Fibroblast of lung (primary cell): Measurements from ENCODE around the gene CLDN8. TPM values are rescaled to one million over a fixed set of nuclear protein-coding genes. Genes with fewer than 3 reads are reported as not detected.

Experiments
- DNase-seq, 2 donors: peaks; one replicate each; pipeline versions ENCODE4 v3.0.0 to v3.0.0-alpha.2; 2010; ENCODE audit warnings: low read depth in 2 of 2
- H2AFZ ChIP-seq: 2 replicates; pipeline ENCODE4 v1.5.1; 2012; ENCODE audit warnings: low read length, control low read depth, inconsistent platforms
- H3K27ac ChIP-seq: 2 replicates; pipeline ENCODE4 v1.5.1; 2011; ENCODE audit warnings: low read length, control low read depth; ENCODE audit not compliant: insufficient read depth
- H3K27me3 ChIP-seq: 2 replicates; pipeline ENCODE4 v1.5.1; 2011; ENCODE audit warnings: mild to moderate bottlenecking, low read length; ENCODE audit not compliant: control insufficient read depth, insufficient read depth
- H3K36me3 ChIP-seq: 2 replicates; pipeline ENCODE4 v1.5.1; 2011; ENCODE audit warnings: low read length; ENCODE audit not compliant: control insufficient read depth, insufficient read depth
- H3K4me1 ChIP-seq: 2 replicates; pipeline ENCODE4 v1.5.1; 2011; ENCODE audit warnings: low read length; ENCODE audit not compliant: control insufficient read depth, insufficient read depth; ENCODE audit errors: extremely low read depth
- H3K4me2 ChIP-seq: 2 replicates; pipeline ENCODE4 v1.5.1; 2011; ENCODE audit warnings: low read length, control low read depth; ENCODE audit not compliant: insufficient read depth; ENCODE audit errors: extremely low read depth
- H3K4me3 ChIP-seq, 4 experiments: fragments of 200-600 bp in 1 of 4; sonication (generic) in 1 of 4; replicated peaks in 1 of 4; 2 replicates each; pipeline ENCODE4 v1.5.1; 2011 to 2016; ENCODE audit warnings: low read length in 4 of 4, low read depth in 3 of 4, mild to moderate bottlenecking in 3 of 4, control low read depth in 2 of 4, inconsistent platforms in 1 of 4, mixed read lengths in 1 of 4; ENCODE audit not compliant: insufficient read depth in 1 of 4; ENCODE audit errors: control extremely low read depth in 1 of 4
- H3K79me2 ChIP-seq: 2 replicates; pipeline ENCODE4 v1.5.1; 2012; ENCODE audit warnings: mild to moderate bottlenecking, low read length, inconsistent platforms; ENCODE audit not compliant: control insufficient read depth, insufficient read depth
- H3K9ac ChIP-seq: 2 replicates; pipeline ENCODE4 v1.5.1; 2011; ENCODE audit warnings: mild to moderate bottlenecking, low read length, control low read depth; ENCODE audit not compliant: insufficient read depth
- H3K9me3 ChIP-seq: 2 replicates; pipeline ENCODE4 v1.5.1; 2012; ENCODE audit warnings: low read depth, low read length; ENCODE audit not compliant: control insufficient read depth, insufficient read depth
- H4K20me1 ChIP-seq: 2 replicates; pipeline ENCODE4 v1.5.1; 2011; ENCODE audit warnings: low read length; ENCODE audit not compliant: control insufficient read depth, insufficient read depth; ENCODE audit errors: extremely low read depth
- CTCF ChIP-seq, 2 donors: IDR thresholded peaks in 1 of 2; conservative IDR thresholded peaks in 1 of 2; 1 replicate in 1 of 2; 2 replicates in 1 of 2; pipeline ENCODE4 v1.5.1; 2011 to 2012; ENCODE audit warnings: low read length in 2 of 2, control low read depth in 1 of 2, inconsistent platforms in 1 of 2, low read depth in 1 of 2, mild to moderate bottlenecking in 1 of 2
- EZH2 ChIP-seq: IDR thresholded peaks from 2 replicates; pipeline ENCODE4 v1.5.1; 2012; ENCODE audit warnings: low read length, control low read depth, mild to moderate bottlenecking; ENCODE audit errors: missing control alignments
- polyA plus RNA-seq, 2 donors: library from polyadenylated mRNA; depleted of rRNA in 1 of 2; stranded (reverse) in 1 of 2; unstranded in 1 of 2; fragments of >200 nt; gene quantifications; 2 replicates each; pipeline ENCODE4 v1.2.1, GENCODE V29; 2011 to 2012; ENCODE audit warnings: missing spikeins in 1 of 2
- total RNA-seq: library from RNA; depleted of rRNA; stranded (reverse); fragments of >200 nt; gene quantifications from 2 replicates; pipeline ENCODE4 v1.2.1, GENCODE V29; 2014

The CLDN8 gene
- total and polyA plus RNA-seq, 2 donors (not counting 1 experiment from before 2014, with no cell fraction given): not detected

GRCh38 chr21:30227633-30228404 is 11.9 kb upstream of the CLDN8 start:
- Histone ChIP-seq H3K4me1 (peaks cover 3% of the 10 kb centered on the region), H3K27me3 (no peaks in the 10 kb centered on the region), H3K36me3 (no peaks in the 10 kb centered on the region), H3K79me2 (no peaks in the 10 kb centered on the region), H3K4me3 (no peak overlapping the region), H2AFZ (no peak overlapping the region), H3K9me3 (no peaks in the 10 kb centered on the region), H4K20me1 (no peaks in the 10 kb centered on the region), H3K9ac (no peak overlapping the region), H3K4me2 (no peak overlapping the region), H3K27ac (no peak overlapping the region)
- TF ChIP-seq EZH2: no peak
- no peak for TF ChIP-seq CTCF (conservative IDR thresholded peaks at IDR 0.05 in 1 of 2, IDR thresholded peaks at IDR 0.05 in 1 of 2; ENCODE audit: low read depth in 1 of 2, low read length in 2 of 2)
- peak; percentile 82 to 89 for DNase-seq

- no peaks in the 10 kb centered on the region for H4K20me1 ChIP-seq
- H3K9me3 ChIP-seq: no peaks in the 10 kb centered on the region
- DNase-seq: no peak
- H3K27me3 ChIP-seq: no peaks in the 10 kb centered on the region
- no peak for TF ChIP-seq EZH2
- no peak for TF ChIP-seq CTCF (conservative IDR thresholded peaks at IDR 0.05 in 1 of 2, IDR thresholded peaks at IDR 0.05 in 1 of 2; ENCODE audit: low read depth in 1 of 2, low read length in 2 of 2)
- peaks cover 3% of the 10 kb centered on the region for H3K4me1 ChIP-seq
- H3K9ac ChIP-seq: no peak overlapping the region
- H2AFZ ChIP-seq: no peak overlapping the region
- H3K4me2 ChIP-seq: no peak overlapping the region
- no peaks in the 10 kb centered on the region for H3K79me2 ChIP-seq
- no peak overlapping the region for H3K27ac ChIP-seq
- no peaks in the 10 kb centered on the region for H3K36me3 ChIP-seq
- no peak overlapping the region for H3K4me3 ChIP-seq
Observed at GRCh38 chr21:30227128-30227527, 11.2 kb upstream of the CLDN8 start.

- Histone ChIP-seq H3K36me3 (no peaks in the 10 kb centered on the region), H3K4me1 (peaks cover 3% of the 10 kb centered on the region), H3K9me3 (no peaks in the 10 kb centered on the region), H3K4me2 (no peak overlapping the region), H3K27me3 (no peaks in the 10 kb centered on the region), H3K27ac (no peak overlapping the region), H3K4me3 (no peak overlapping the region), H2AFZ (no peak overlapping the region), H4K20me1 (no peaks in the 10 kb centered on the region), H3K9ac (no peak overlapping the region), H3K79me2 (no peaks in the 10 kb centered on the region)
- no peak for DNase-seq
- TF ChIP-seq EZH2 (no peak), CTCF (conservative IDR thresholded peaks at IDR 0.05 in 1 of 2, IDR thresholded peaks at IDR 0.05 in 1 of 2; ENCODE audit: low read depth in 1 of 2, low read length in 2 of 2) (no peak)
Observed at GRCh38 chr21:30223596-30223995, 7.7 kb upstream of the CLDN8 start.
